ENCODE results near the gene STKLD1. TPM values are rescaled to one million over a fixed set of nuclear protein-coding genes. Genes with fewer than 3 reads are reported as not detected.
"Not testable (repeated sequence)": the region's sequence is repeated elsewhere in the genome, so short reads cannot be mapped to it uniquely, and the experiment has no call there.

Gene STKLD1
- total RNA-seq (0.86 TPM), polyA plus RNA-seq (under 1 TPM; 0.09 to 0.28 (median 0.15) TPM)

DNA sequence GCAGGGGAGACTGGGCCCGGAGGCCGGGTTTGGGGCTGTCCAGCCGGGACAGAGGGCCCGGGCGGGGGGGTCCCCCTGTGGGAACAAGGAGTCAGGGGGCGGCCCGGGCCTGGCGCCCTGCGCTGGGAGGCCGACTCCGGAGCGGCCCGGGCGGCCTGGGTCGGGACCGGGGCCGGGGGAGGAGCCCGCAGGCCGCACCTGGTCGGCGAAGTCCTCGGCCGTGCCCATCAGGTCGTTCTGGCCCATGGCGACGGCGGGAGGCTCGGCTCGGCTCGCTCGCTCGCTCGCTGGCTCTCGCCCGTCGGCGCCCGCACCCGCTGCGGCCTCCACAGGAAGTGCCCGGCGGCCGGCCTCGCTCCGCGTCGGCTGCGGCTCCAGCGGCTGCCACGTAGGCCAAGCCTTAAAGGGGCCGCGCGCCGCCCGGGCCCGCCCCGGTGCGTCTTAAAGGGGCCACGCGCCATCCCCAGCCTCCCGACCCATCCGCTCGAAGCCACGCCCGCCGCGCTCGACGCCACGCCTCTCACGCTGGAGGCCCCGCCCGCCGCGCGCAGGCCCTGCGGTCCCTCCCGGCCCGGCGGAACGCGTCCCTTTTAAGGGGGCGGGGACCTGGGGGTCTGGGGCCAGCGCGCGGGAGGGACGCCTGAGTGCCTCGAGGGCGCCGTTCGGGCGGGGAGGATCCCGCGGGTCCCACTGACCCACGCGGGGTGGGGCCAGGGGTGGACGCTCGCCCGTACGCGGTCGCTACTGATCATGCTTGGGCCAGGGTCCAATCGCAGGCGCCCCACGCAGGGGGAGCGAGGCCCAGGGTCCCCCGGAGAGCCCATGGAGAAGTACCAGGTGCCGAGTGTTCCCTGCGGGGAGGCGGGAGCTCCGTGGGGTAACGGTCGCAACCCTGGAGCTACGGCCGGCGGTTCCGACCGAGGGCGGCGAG, at the start of gene STKLD1, which contains the start of gene SURF4:
STKLD1 (plus strand) TSS at position 643 of the 931 bp plus-strand sequence; CDS start at position 751, 108 bp downstream.
SURF4 (minus strand) TSS at position 337 of the 931 bp plus-strand sequence; CDS start at position 246, 91 bp downstream.
- Mint-ChIP-seq H3K4me3 (peak within 1 kb of the TSS; percentile 93 to 100 (median 97)), H3K9me3 (peaks cover 0 to 2% (median 0%) of the 10 kb centered on the region in 7 donors), H3K27me3 (no peaks in the 10 kb centered on the region), H3K4me1 (peaks cover 6 to 48% (median 27%) of the 10 kb centered on the region in 4 donors), H3K36me3 (peaks cover 3% of the 10 kb centered on the region), H3K27ac (peak within 1 kb of the TSS; percentile 93 to 96 (median 95))
- H3K27me3 ChIP-seq (ENCODE audit: control insufficient read depth, insufficient read depth, low read length): no peaks in the 10 kb centered on the region
- peak; percentile 87 to 90 for ATAC-seq (ENCODE audit: low read depth in 2 of 2)
- H3K36me3 ChIP-seq (ENCODE audit: control insufficient read depth, insufficient read depth, low read length): peaks cover 4% of the 10 kb centered on the region
- no peaks in the 10 kb centered on the region for H3K9me3 ChIP-seq (ENCODE audit: control insufficient read depth in 2 of 2, low read length in 2 of 2)
- H3K27ac ChIP-seq (ENCODE audit: insufficient read depth, low read length, poor library complexity, severe bottlenecking): peak within 1 kb of the TSS; percentile 95
- peaks cover 54% of the 10 kb centered on the region for H3K4me1 ChIP-seq (ENCODE audit: control insufficient read depth, insufficient read depth, low read length, poor library complexity, severe bottlenecking)
- H3K4me3 ChIP-seq (ENCODE audit: low read depth, low read length): peak within 1 kb of the TSS; percentile 91
- peak; percentile 89 to 96 (median 92) for DNase-seq

DNA sequence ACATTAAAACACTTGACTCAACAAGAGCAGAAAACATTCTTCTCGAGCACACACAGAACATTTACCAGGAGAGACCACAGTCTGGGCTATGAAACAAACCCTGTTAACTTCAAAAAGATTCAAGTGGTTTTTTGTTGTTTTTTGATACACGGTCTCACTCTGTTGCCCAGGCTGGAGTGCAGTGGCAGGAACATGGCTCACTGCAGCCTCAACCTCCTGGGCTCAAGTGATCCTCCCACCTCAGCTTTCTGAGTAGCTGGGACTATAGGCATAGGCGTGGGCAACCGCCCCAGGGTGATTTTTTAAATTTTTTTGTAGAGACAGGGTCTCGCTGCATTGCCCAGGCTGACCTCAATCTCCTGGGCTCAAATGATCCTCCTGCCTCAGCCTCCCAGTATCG, 49.1 kb upstream of the STKLD1 start:
- not testable (repeated sequence) for ATAC-seq (ENCODE audit: low read depth in 2 of 2); H3K27ac Mint-ChIP-seq

DNA sequence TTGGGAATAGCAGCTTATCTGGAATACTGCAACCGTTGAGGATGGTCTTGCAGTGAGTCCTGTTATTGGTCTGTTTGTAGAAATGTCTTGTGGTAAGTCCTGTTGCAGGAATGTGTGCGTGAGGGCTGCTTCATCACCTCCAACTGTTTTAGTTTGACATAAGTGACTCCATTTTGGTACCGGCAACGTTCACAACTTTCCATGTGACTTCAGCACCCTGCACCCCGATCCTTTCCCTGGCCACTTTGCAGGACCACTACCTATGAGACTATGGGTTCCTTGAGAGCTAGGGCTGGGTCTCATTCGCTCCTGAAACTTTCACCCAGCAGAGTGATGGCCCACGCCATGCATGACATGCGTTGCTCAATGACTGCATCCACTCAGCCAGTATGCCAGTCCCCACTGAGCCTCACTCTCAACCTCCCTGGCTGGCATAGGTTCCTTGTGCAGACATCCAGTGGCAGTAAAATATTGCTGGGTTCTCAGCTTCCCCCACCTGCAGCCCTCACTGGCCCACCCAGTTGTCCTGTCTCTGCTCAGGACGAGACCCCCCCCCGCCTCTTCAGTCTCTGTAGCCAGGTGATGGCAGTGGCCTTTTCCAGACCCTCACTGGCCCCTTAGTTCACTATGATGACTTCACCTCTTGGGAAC, 48.2 kb upstream of the STKLD1 start:
- Histone ChIP-seq H3K27me3 (ENCODE audit: control insufficient read depth, insufficient read depth, low read length) (no peaks in the 10 kb centered on the region), H3K4me3 (ENCODE audit: low read depth, low read length) (no peak overlapping the region), H3K9me3 (ENCODE audit: control insufficient read depth in 2 of 2, low read length in 2 of 2) (no peaks in the 10 kb centered on the region), H3K27ac (ENCODE audit: insufficient read depth, low read length, poor library complexity, severe bottlenecking) (no peak overlapping the region), H3K4me1 (ENCODE audit: control insufficient read depth, insufficient read depth, low read length, poor library complexity, severe bottlenecking) (no peaks in the 10 kb centered on the region), H3K36me3 (ENCODE audit: control insufficient read depth, insufficient read depth, low read length) (peaks cover 27% of the 10 kb centered on the region)
- Mint-ChIP-seq H3K4me1 (peaks cover 0 to 17% (median 10%) of the 10 kb centered on the region in 4 donors), H3K4me3 (no peak overlapping the region), H3K36me3 (peaks cover 10% of the 10 kb centered on the region), H3K27me3 (no peaks in the 10 kb centered on the region), H3K27ac (peak overlapping the region in 1 of 3 donors; percentile 14), H3K9me3 (no peaks in the 10 kb centered on the region)
- ATAC-seq (ENCODE audit: low read depth in 2 of 2) (no peak), DNase-seq (no peak)

More for the DNA sequence above, 49.1 kb upstream of the STKLD1 start:
- H3K4me3 Mint-ChIP-seq; H3K27me3 Mint-ChIP-seq; H3K9me3 ChIP-seq (ENCODE audit: control insufficient read depth in 2 of 2, low read length in 2 of 2); H3K4me1 ChIP-seq (ENCODE audit: control insufficient read depth, insufficient read depth, low read length, poor library complexity, severe bottlenecking); H3K27ac ChIP-seq (ENCODE audit: insufficient read depth, low read length, poor library complexity, severe bottlenecking); H3K27me3 ChIP-seq (ENCODE audit: control insufficient read depth, insufficient read depth, low read length); H3K9me3 Mint-ChIP-seq; H3K4me3 ChIP-seq (ENCODE audit: low read depth, low read length); DNase-seq: not testable (repeated sequence)
- peaks cover 18% of the 10 kb centered on the region for H3K36me3 ChIP-seq (ENCODE audit: control insufficient read depth, insufficient read depth, low read length)
- Mint-ChIP-seq H3K4me1 (peaks cover 0 to 14% (median 10%) of the 10 kb centered on the region in 4 donors), H3K36me3 (peaks cover 10% of the 10 kb centered on the region)

DNA sequence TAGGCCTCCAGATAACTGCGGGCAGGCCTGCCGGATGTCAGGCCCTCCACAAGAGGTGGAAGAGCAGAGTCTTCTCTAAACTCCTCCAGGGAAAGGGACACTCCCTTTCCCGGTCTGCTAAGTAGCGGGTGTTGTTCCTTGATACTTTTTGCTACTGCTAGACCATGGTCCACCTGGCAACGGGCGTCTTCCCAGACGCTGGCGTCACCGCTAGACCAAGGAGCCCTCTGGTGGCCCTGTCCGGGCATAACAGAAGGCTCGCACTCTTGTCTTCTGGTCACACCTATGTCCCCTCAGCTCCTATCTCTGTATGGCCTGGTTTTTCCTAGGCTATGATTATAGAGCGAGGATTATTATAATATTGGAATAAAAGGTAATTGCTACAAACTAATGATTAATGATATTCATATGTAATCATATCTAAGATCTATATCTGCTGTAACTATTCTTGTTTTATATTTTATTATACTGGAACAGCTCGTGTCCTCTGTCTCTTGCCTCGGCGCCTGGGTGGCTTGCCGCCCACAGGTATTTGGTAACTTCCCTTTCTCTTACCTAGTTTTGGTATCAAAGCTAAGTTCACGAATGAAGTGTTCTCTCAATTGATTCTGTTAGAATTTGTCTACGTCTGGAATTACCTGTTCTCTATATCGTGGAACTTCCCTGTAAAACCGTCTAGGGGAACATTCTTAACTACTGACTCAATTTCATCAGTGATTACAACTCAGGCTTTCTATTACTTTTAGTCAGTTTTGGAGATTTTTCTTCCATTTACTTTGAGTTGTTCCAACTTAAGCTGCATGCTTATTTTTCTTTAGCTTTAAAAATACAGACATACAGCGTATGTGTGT, 46.6 kb upstream of the STKLD1 start:
- not testable (repeated sequence) for H3K4me3 Mint-ChIP-seq; H3K27ac ChIP-seq (ENCODE audit: insufficient read depth, low read length, poor library complexity, severe bottlenecking); H3K27me3 ChIP-seq (ENCODE audit: control insufficient read depth, insufficient read depth, low read length); H3K27me3 Mint-ChIP-seq; H3K4me3 ChIP-seq (ENCODE audit: low read depth, low read length); H3K9me3 ChIP-seq (ENCODE audit: control insufficient read depth in 2 of 2, low read length in 2 of 2); H3K4me1 ChIP-seq (ENCODE audit: control insufficient read depth, insufficient read depth, low read length, poor library complexity, severe bottlenecking); ATAC-seq (ENCODE audit: low read depth in 2 of 2); H3K9me3 Mint-ChIP-seq; DNase-seq
- H3K36me3 ChIP-seq (ENCODE audit: control insufficient read depth, insufficient read depth, low read length): peaks cover 42% of the 10 kb centered on the region
- Mint-ChIP-seq H3K36me3 (peaks cover 17% of the 10 kb centered on the region), H3K4me1 (peaks cover 0 to 29% (median 10%) of the 10 kb centered on the region in 4 donors), H3K27ac (peak overlapping the region in 1 of 3 donors; percentile 81)

DNA sequence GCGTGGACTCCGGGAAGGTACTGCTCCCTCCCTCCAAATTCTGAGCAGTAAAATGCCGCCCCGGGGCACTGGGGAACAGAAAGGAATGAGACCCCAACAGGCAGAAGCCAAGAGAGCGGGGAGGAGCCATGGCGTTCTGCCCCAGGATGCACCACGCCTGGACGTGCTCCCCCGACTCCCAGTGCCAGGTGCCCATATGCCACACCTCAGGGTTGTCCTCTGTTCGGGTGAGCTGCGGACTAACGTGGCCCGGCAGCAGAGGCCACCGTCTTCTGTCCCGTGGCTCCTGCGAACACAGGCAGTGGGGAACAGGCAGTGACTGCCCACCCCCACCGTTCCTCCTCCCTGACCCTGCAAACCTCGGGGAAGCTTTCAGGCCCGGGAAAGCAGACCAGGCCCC, 44.9 kb upstream of the STKLD1 start:
- H3K9me3 ChIP-seq (ENCODE audit: control insufficient read depth in 2 of 2, low read length in 2 of 2): no peaks in the 10 kb centered on the region
- H3K27me3 ChIP-seq (ENCODE audit: control insufficient read depth, insufficient read depth, low read length): no peaks in the 10 kb centered on the region
- no peak for DNase-seq
- no peak overlapping the region for H3K4me3 ChIP-seq (ENCODE audit: low read depth, low read length)
- peaks cover 42% of the 10 kb centered on the region for H3K36me3 ChIP-seq (ENCODE audit: control insufficient read depth, insufficient read depth, low read length)
- H3K36me3 Mint-ChIP-seq: peaks cover 17% of the 10 kb centered on the region
- H3K4me1 ChIP-seq (ENCODE audit: control insufficient read depth, insufficient read depth, low read length, poor library complexity, severe bottlenecking): peaks cover 22% of the 10 kb centered on the region
- no peak overlapping the region for H3K27ac ChIP-seq (ENCODE audit: insufficient read depth, low read length, poor library complexity, severe bottlenecking)
- H3K27ac Mint-ChIP-seq: no peak overlapping the region
- peaks cover 0 to 44% (median 17%) of the 10 kb centered on the region in 4 donors for H3K4me1 Mint-ChIP-seq
- no peaks in the 10 kb centered on the region for H3K27me3 Mint-ChIP-seq
- H3K9me3 Mint-ChIP-seq: no peaks in the 10 kb centered on the region
- no peak for ATAC-seq (ENCODE audit: low read depth in 2 of 2)
- no peak overlapping the region for H3K4me3 Mint-ChIP-seq

DNA sequence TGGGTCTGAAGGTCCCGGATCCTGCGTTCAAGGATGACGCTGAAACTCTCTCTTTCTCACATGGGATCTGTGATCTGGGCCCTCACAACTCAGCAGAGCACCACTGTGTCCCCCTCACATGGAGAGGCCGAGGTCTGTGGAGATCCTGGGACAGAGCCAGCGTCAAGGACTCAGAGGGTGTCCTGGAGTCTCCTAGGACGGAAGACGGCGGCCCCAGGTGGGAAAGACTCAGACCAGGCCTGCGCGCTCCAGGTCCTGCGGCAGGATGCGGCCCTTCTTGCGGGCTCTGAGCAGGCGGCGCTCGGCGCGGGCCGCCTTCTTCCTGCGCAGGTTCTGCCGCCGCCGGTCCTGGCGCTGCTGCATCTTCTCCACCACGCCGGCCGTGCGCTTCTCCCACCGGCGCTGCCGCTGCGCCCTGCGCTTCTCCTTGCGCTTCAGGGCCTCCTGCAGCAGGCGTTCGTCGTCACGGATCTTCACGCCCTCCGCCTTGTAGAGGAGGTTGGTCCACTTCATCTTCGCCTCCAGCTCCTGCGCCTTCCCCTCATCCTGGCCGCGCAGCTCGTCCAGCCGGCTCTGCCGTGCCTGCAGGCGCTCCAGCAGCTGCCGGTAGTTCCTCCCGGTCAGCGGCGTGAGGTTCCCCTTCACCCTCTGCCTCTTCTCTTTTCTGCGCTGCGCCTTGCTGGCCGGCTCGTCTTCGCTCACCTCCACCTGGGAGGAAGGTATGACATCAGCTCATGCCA, 44.4 kb upstream of the STKLD1 start:
- H3K9me3 ChIP-seq (ENCODE audit: control insufficient read depth in 2 of 2, low read length in 2 of 2): no peaks in the 10 kb centered on the region
- H3K4me1 ChIP-seq (ENCODE audit: control insufficient read depth, insufficient read depth, low read length, poor library complexity, severe bottlenecking): peaks cover 28% of the 10 kb centered on the region
- H3K27ac ChIP-seq (ENCODE audit: insufficient read depth, low read length, poor library complexity, severe bottlenecking): no peak overlapping the region
- no peak overlapping the region for H3K4me3 ChIP-seq (ENCODE audit: low read depth, low read length)
- H3K36me3 ChIP-seq (ENCODE audit: control insufficient read depth, insufficient read depth, low read length): peaks cover 42% of the 10 kb centered on the region
- peaks cover 0 to 49% (median 18%) of the 10 kb centered on the region in 4 donors for H3K4me1 Mint-ChIP-seq
- ATAC-seq (ENCODE audit: low read depth in 2 of 2) (no peak), DNase-seq (no peak)
- H3K27me3 Mint-ChIP-seq: no peaks in the 10 kb centered on the region
- peaks cover 17% of the 10 kb centered on the region for H3K36me3 Mint-ChIP-seq
- H3K9me3 Mint-ChIP-seq: no peaks in the 10 kb centered on the region
- H3K27me3 ChIP-seq (ENCODE audit: control insufficient read depth, insufficient read depth, low read length): no peaks in the 10 kb centered on the region
- no peak overlapping the region for H3K27ac Mint-ChIP-seq
- H3K4me3 Mint-ChIP-seq: peak overlapping the region in 2 of 4 donors; percentile 41 to 65
